ENCODE data around the gene COBL. TPM values are rescaled to one million over a fixed set of nuclear protein-coding genes. Genes with fewer than 3 reads are reported as not detected.

Gene COBL
- total RNA-seq, 8 experiments from 2014 or later: 0.23 to 54.8 (median 4.3) TPM

- peak in 4 of 8 experiments; percentile 11 to 60 (median 30) for ATAC-seq (replicated peaks in 6 of 8)
- 0 to 100% (median 79%) methylated on average over 1 to 8 of the region's 12 CpGs; no CpG with 5 or more reads in 2 of the 10 experiments for WGBS, 10 experiments
- no peak overlapping the region for H3K27ac ChIP-seq
- H3K4me3 ChIP-seq: no peak overlapping the region
- in situ Hi-C loops (cut with MboI; ENCODE audit: low pct_unique_long_range_greater_than_20kb in 2 of 9, low sequenced_read_pairs in 9 of 9, unreplicated experiment in 9 of 9): loop anchor here in 1 of 9 experiments (25.0 kb wide), 1 partner anchor 116 kb away; no protein-coding TSS in a partner anchor
- H3K4me1 ChIP-seq (replicated peaks in 1 of 2): no peaks in the 10 kb centered on the region
Measured at GRCh38 chr7:51246258-51247245, 70.1 kb downstream of the COBL start.

GRCh38 chr7:51244885-51245284, 71.7 kb downstream of the COBL start:
- no peak overlapping the region for H3K27ac ChIP-seq

GRCh38 chr7:51244053-51244452, 72.6 kb downstream of the COBL start:
- no peak overlapping the region for H3K4me3 ChIP-seq
- 40 to 89% (median 70%) methylated on average over 1 to 5 of the region's 5 CpGs; no CpG with 5 or more reads in 4 of the 10 experiments for WGBS, 10 experiments
- H3K4me1 ChIP-seq (replicated peaks in 1 of 2): no peaks in the 10 kb centered on the region
- H3K27ac ChIP-seq: no peak overlapping the region
- in situ Hi-C loops (cut with MboI; ENCODE audit: low pct_unique_long_range_greater_than_20kb in 2 of 9, low sequenced_read_pairs in 9 of 9, unreplicated experiment in 9 of 9): loop anchor here in 1 of 9 experiments (25.0 kb wide), 1 partner anchor 118 kb away; no protein-coding TSS in a partner anchor
- ATAC-seq (replicated peaks in 6 of 8): no peak

More at GRCh38 chr7:51244885-51245284, 71.7 kb downstream of the COBL start:
- no peak overlapping the region for H3K4me3 ChIP-seq
- H3K4me1 ChIP-seq (replicated peaks in 1 of 2): no peaks in the 10 kb centered on the region
- 0 to 88% (median 67%) methylated on average over 1 to 6 of the region's 7 CpGs; no CpG with 5 or more reads in 1 of the 10 experiments for WGBS, 10 experiments
- in situ Hi-C loops (cut with MboI; ENCODE audit: low pct_unique_long_range_greater_than_20kb in 2 of 9, low sequenced_read_pairs in 9 of 9, unreplicated experiment in 9 of 9): loop anchor here in 1 of 9 experiments (25.0 kb wide), 1 partner anchor 117 kb away; no protein-coding TSS in a partner anchor
- ATAC-seq (replicated peaks in 6 of 8): no peak

- in situ Hi-C loops (cut with MboI; ENCODE audit: low pct_unique_long_range_greater_than_20kb in 2 of 9, low sequenced_read_pairs in 9 of 9, unreplicated experiment in 9 of 9): loop anchor here in 1 of 9 experiments (25.0 kb wide), 1 partner anchor 119 kb away; no protein-coding TSS in a partner anchor
- 17 to 100% (median 93%) methylated on average over 1 to 9 of the region's 10 CpGs; no CpG with 5 or more reads in 3 of the 10 experiments for WGBS, 10 experiments
- H3K4me3 ChIP-seq: no peak overlapping the region
- H3K4me1 ChIP-seq (replicated peaks in 1 of 2): no peaks in the 10 kb centered on the region
- ATAC-seq (replicated peaks in 6 of 8): no peak
- H3K27ac ChIP-seq: no peak overlapping the region
Measured at GRCh38 chr7:51243631-51244030, 73.0 kb downstream of the COBL start.

GRCh38 chr7:51242881-51243518, 73.6 kb downstream of the COBL start:
- 57 to 98% (median 71%) methylated on average over 1 to 11 of the region's 16 CpGs; no CpG with 5 or more reads in 1 of the 10 experiments for WGBS, 10 experiments
- Histone ChIP-seq H3K27ac (no peak overlapping the region), H3K4me1 (replicated peaks in 1 of 2) (no peaks in the 10 kb centered on the region), H3K4me3 (no peak overlapping the region)
- ATAC-seq (replicated peaks in 6 of 8): no peak
- in situ Hi-C loops (cut with MboI; ENCODE audit: low pct_unique_long_range_greater_than_20kb in 2 of 9, low sequenced_read_pairs in 9 of 9, unreplicated experiment in 9 of 9): loop anchor here in 1 of 9 experiments (25.0 kb wide), 1 partner anchor 119 kb away; no protein-coding TSS in a partner anchor

GRCh38 chr7:51242007-51242691, 74.5 kb downstream of the COBL start:
- Histone ChIP-seq H3K4me1 (replicated peaks in 1 of 2) (no peaks in the 10 kb centered on the region), H3K4me3 (no peak overlapping the region), H3K27ac (no peak overlapping the region)
- in situ Hi-C loops (cut with MboI; ENCODE audit: low pct_unique_long_range_greater_than_20kb in 2 of 9, low sequenced_read_pairs in 9 of 9, unreplicated experiment in 9 of 9): loop anchor here in 1 of 9 experiments (25.0 kb wide), 1 partner anchor 120 kb away; no protein-coding TSS in a partner anchor
- peak in 3 of 8 experiments; percentile 52 to 80 (median 67) for ATAC-seq (replicated peaks in 6 of 8)
- 19 to 96% (median 78%) methylated on average over 1 to 5 of the region's 5 CpGs; no CpG with 5 or more reads in 2 of the 10 experiments for WGBS, 10 experiments

- in situ Hi-C loops (cut with MboI; ENCODE audit: low pct_unique_long_range_greater_than_20kb in 2 of 9, low sequenced_read_pairs in 9 of 9, unreplicated experiment in 9 of 9): loop anchor here in 1 of 9 experiments (25.0 kb wide), 1 partner anchor 121 kb away; no protein-coding TSS in a partner anchor
- WGBS, 10 experiments: 0 to 100% (median 71%) methylated on average over 1 to 4 of the region's 4 CpGs; no CpG with 5 or more reads in 2 of the 10 experiments
- H3K4me1 ChIP-seq (replicated peaks in 1 of 2): no peaks in the 10 kb centered on the region
Measured at GRCh38 chr7:51240868-51241267, 75.7 kb downstream of the COBL start.

GRCh38 chr7:51239691-51240090, 76.9 kb downstream of the COBL start:
- no peak for ATAC-seq (replicated peaks in 6 of 8)
- WGBS, 10 experiments: 19 to 100% (median 83%) methylated on average over 1 to 3 of the region's 3 CpGs; no CpG with 5 or more reads in 1 of the 10 experiments
- no peak overlapping the region for H3K4me3 ChIP-seq
- in situ Hi-C loops (cut with MboI; ENCODE audit: low pct_unique_long_range_greater_than_20kb in 2 of 9, low sequenced_read_pairs in 9 of 9, unreplicated experiment in 9 of 9): loop anchor here in 1 of 9 experiments (25.0 kb wide), 1 partner anchor 123 kb away; no protein-coding TSS in a partner anchor
- no peaks in the 10 kb centered on the region for H3K4me1 ChIP-seq (replicated peaks in 1 of 2)
- no peak overlapping the region for H3K27ac ChIP-seq

More at GRCh38 chr7:51240868-51241267, 75.7 kb downstream of the COBL start:
- Histone ChIP-seq H3K27ac (no peak overlapping the region), H3K4me3 (no peak overlapping the region)
- ATAC-seq (replicated peaks in 6 of 8): no peak

- 8 to 100% (median 67%) methylated on average over 1 to 4 of the region's 4 CpGs for WGBS, 10 experiments
- no peak for ATAC-seq (replicated peaks in 6 of 8)
- H3K4me1 ChIP-seq (replicated peaks in 1 of 2): no peaks in the 10 kb centered on the region
- no peak overlapping the region for H3K27ac ChIP-seq
- in situ Hi-C loops (cut with MboI; ENCODE audit: low pct_unique_long_range_greater_than_20kb in 2 of 9, low sequenced_read_pairs in 9 of 9, unreplicated experiment in 9 of 9): loop anchor here in 1 of 9 experiments (25.0 kb wide), 1 partner anchor 123 kb away; no protein-coding TSS in a partner anchor
- no peak overlapping the region for H3K4me3 ChIP-seq
Measured at GRCh38 chr7:51238981-51239495, 77.6 kb downstream of the COBL start.

GRCh38 chr7:51237446-51238133, 79.0 kb downstream of the COBL start:
- H3K4me3 ChIP-seq: no peak overlapping the region
- 4 to 100% (median 82%) methylated on average over 2 to 8 of the region's 9 CpGs for WGBS, 10 experiments
- ATAC-seq (replicated peaks in 6 of 8): peak in 1 of 8 experiments; percentile 31
- peaks cover 0 to 2% of the 10 kb centered on the region in 2 donors for H3K4me1 ChIP-seq (replicated peaks in 1 of 2)
- in situ Hi-C loops (cut with MboI; ENCODE audit: low pct_unique_long_range_greater_than_20kb in 2 of 9, low sequenced_read_pairs in 9 of 9, unreplicated experiment in 9 of 9): loop anchor here in 1 of 9 experiments (25.0 kb wide), 1 partner anchor 125 kb away; no protein-coding TSS in a partner anchor
- H3K27ac ChIP-seq: no peak overlapping the region

GRCh38 chr7:51236470-51237132, 80.0 kb downstream of the COBL start:
- no peak overlapping the region for H3K27ac ChIP-seq
- H3K4me1 ChIP-seq (replicated peaks in 1 of 2): peaks cover 0 to 2% of the 10 kb centered on the region in 2 donors
- no peak overlapping the region for H3K4me3 ChIP-seq
- 42 to 100% (median 96%) methylated on average over 1 to 5 of the region's 8 CpGs; no CpG with 5 or more reads in 2 of the 10 experiments for WGBS, 10 experiments
- no peak for ATAC-seq (replicated peaks in 6 of 8)
- in situ Hi-C loops (cut with MboI; ENCODE audit: low pct_unique_long_range_greater_than_20kb in 2 of 9, low sequenced_read_pairs in 9 of 9, unreplicated experiment in 9 of 9): loop anchor here in 1 of 9 experiments (25.0 kb wide), 1 partner anchor 126 kb away; no protein-coding TSS in a partner anchor

Data from motor neuron (in vitro differentiated cells).